Right ventricle myocardium inferior (tissue), 1 donor: ENCODE data around the gene GLRA1. TPM values are rescaled to one million over a fixed set of nuclear protein-coding genes. Genes with fewer than 3 reads are reported as not detected.
"Not testable (repeated sequence)": the region's sequence is repeated elsewhere in the genome, so short reads cannot be mapped to it uniquely, and the experiment has no call there.

Experiments used
- ATAC-seq: fragments of 200-7000 bp; cut with Tn5 transposase; one replicate; pipeline ENCODE4 v1.9.1; 2020; ENCODE audit warnings: mild to moderate bottlenecking, moderate library complexity
- DNase-seq: peaks from one replicate; pipeline ENCODE4 v3.0.0; 2021; ENCODE audit errors: missing footprints
- intact Hi-C: fragments of 100-400 bp; cut with DNase I; formaldehyde crosslinking; loops from one replicate; pipeline ENCODE4 v1.11.0; 2022
- total RNA-seq: library from RNA; stranded (reverse); fragmentation: NEBNext Ultra II Directional; extraction: Animal tissue kit (Norgen Biotek cat#: 25700); gene quantifications from one replicate; pipeline ENCODE4 v1.2.1, GENCODE V29; 2021
- donor health status: DM: no; HTN: yes; CAD: no; lungs with severe emphysema.

Gene GLRA1
- total RNA-seq, 1 donor from 2014 or later: not detected

GRCh38 chr5:151855701-151856100 lies 69.0 kb downstream of the GLRA1 start:
- no peak for ATAC-seq
- intact Hi-C loops: no loop called here
- no peak for DNase-seq

DNA sequence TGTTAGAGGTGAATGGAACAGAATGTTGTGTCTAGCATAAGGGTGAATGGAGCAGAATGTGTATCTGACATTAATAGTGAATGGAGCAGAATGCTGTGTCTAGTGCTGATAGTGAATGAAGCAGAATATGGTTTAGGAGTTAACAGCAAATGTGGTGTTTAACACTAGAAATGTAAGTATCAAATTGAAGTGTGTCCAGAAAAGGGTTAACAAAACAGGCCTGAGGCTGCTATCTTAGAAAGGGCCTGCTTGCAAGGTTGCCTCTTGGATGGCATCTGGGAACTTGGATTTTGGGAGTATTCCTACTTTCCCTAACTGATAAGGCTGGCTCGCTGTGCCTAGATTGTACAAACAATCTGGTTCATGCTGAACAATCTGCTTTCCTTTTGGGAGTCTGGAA lies 76.8 kb downstream of the GLRA1 start:
- no peak for ATAC-seq
- intact Hi-C loops: no loop called here
- DNase-seq: no peak

GRCh38 chr5:151846765-151847164 lies 77.9 kb downstream of the GLRA1 start:
- intact Hi-C loops: no loop called here
- ATAC-seq: no peak
- no peak for DNase-seq

- DNase-seq, ATAC-seq, intact Hi-C loops: not testable (repeated sequence)
These were observed 91.8 kb downstream of the GLRA1 start for GRCh38 chr5:151832843-151833242.

- DNase-seq (no peak), ATAC-seq (no peak)
- intact Hi-C loops: loop anchor here (5.0 kb wide), 1 partner anchor 683 kb away; no protein-coding TSS in a partner anchor
These were observed 95.3 kb downstream of the GLRA1 start for GRCh38 chr5:151829370-151829769.

GRCh38 chr5:151825445-151825844 lies 99.2 kb downstream of the GLRA1 start:
- ATAC-seq: peak; percentile 92

DNA sequence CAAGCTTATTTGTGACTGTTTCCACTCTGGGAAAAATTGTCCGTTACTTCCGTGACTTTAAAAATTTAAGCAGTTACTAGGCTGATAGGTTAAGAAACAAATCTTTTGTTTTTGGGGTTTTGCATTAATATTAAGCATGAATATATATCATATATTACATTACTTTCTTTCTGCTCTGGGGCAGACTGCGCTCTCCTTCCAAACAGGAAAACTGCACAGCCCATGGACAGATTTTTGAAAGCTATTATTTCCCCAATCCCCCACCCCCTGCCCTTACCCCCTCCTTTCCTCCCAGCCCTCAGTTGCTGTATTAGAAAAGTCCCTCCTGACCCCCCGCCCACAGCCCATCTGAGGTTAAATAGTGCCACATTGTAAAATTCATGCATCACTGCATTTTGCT lies 102.5 kb downstream of the GLRA1 start:
- no peak for DNase-seq
- no peak for ATAC-seq
- intact Hi-C loops: loop anchor here (2.0 to 5.0 kb wide), 2 partner anchors 455 to 530 kb away; no protein-coding TSS in a partner anchor

More at GRCh38 chr5:151825445-151825844, 99.2 kb downstream of the GLRA1 start:
- DNase-seq: no peak
- intact Hi-C loops: loop anchor here (2.0 to 5.0 kb wide), 3 partner anchors 317 to 687 kb away; no protein-coding TSS in a partner anchor

DNA sequence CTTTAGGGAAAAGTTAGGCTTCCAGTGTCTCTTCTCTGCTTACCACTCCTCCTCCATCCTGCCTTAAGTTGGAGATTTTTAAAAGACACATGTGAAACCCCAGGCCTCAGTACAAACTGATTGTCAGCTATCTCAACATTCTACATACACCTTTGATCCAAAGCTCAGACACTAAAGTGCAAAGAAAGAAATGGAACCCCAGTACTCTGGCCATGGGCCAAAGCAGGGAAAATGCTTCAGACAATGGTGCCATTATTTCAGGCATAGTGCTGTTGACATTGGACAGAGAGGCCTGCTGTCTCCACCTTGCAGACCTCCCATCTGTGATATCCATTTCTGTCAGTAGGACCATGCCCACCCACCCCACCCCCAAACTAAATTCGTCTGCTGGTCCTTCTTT lies 103.7 kb downstream of the GLRA1 start:
- intact Hi-C loops: loop anchor here (5.0 kb wide), 1 partner anchor 531 kb away; no protein-coding TSS in a partner anchor
- ATAC-seq (no peak), DNase-seq (no peak)

GRCh38 chr5:151820271-151820670 lies 104.4 kb downstream of the GLRA1 start:
- ATAC-seq: no peak
- DNase-seq: no peak
- intact Hi-C loops: loop anchor here (5.0 kb wide), 1 partner anchor 532 kb away; no protein-coding TSS in a partner anchor

- ATAC-seq (peak; percentile 27), DNase-seq (no peak)
- intact Hi-C loops: loop anchor here (5.0 kb wide), 1 partner anchor 532 kb away; no protein-coding TSS in a partner anchor
These were observed 104.8 kb downstream of the GLRA1 start for GRCh38 chr5:151819830-151820229.

- intact Hi-C loops: no loop called here
- DNase-seq (no peak), ATAC-seq (no peak)
These were observed 109.6 kb downstream of the GLRA1 start for GRCh38 chr5:151815051-151815450.

GRCh38 chr5:151812757-151813309 lies 111.8 kb downstream of the GLRA1 start:
- DNase-seq: no peak
- intact Hi-C loops: no loop called here
- peak; percentile 75 for ATAC-seq

DNA sequence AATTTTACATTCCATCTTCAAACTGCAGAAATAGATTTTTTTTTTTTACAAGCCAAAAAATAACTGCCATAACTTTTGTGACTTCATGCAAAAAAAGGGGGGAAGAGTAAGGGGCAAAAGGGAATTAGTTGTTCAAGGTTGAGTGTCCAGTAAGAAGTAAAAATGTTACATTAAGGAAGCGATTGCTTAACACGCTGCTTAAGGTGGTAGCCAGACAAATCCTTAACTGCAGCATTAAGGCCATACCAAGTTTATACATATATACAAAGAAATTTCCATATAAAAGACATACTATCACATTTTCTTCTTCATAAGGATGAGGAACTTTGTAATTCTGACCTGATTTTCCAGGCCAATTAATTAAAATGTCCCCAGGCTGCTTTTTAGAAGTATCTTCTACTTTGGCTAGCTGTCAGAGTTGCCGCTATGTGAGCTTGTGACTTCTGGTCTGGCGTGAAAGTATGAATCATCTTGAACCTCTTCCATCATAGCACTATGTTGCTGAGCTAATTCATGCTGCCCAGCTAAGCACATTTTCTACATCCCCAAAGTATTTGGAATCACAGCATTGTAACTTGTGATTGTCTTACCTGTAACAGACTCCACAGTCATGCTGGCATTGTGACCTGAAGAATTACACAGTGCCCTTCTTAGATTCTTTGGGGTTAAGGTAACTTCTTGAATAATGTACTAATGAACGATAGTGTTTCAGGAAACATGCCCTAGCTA lies 112.9 kb downstream of the GLRA1 start:
- intact Hi-C loops: no loop called here
- ATAC-seq (peak; percentile 89), DNase-seq (no peak)

DNA sequence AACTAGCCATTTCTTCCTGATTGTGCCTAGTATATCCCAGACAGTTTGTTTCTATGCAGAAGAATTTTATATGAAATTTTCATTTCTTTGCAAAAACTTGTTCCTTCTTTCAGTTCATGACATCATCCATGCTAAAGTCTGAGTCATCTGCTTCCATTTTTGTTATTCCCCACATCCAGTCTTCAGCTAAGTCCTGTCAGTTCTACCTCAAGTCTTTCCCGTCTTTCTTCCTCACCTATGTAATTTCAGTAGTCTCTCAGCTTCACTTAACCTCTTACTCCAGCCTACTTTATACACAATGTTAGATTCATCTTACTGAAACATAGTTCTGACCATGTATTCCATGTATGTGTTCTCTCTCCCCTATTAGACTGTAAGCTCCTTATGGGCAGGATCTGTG lies 113.8 kb downstream of the GLRA1 start:
- intact Hi-C loops: no loop called here
- ATAC-seq: no peak
- DNase-seq: no peak

- DNase-seq (no peak), ATAC-seq (no peak)
- intact Hi-C loops: no loop called here
These were observed 114.2 kb downstream of the GLRA1 start for GRCh38 chr5:151810449-151810848.

DNA sequence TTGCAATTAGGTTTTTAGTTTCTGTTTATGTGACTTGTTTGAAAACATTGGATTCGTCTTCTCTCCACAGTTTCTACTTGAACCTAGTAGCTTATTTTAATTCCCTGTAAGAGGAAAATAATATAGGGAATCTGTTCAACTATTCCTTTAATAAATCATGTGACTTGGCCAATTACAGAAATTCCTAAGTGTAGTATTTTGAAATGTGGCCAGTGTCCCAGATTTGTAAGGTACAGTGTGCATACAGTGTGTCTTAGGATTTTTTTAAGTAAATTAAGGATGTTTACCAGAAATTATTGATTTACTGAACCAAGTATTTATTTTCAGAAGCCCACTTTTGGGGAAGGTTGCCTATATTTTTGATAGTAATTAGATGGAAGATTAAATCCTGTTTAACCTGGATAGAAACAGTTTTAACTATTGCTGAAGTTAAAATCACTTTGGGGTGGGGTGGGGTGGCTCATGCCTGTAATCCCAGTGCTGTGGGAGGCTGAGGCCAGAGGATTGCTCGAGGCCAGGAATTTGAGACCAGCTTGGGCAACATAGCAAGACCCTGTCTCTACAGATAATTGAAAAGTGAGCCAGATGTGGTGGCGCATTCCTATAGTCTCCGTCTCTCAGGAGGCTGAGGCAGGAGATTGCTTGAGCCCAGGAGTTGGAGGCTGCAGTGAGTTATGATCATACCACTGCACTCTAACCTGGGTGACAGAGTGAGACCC lies 116.0 kb downstream of the GLRA1 start:
- DNase-seq (no peak), ATAC-seq (no peak)
- intact Hi-C loops: no loop called here

GRCh38 chr5:151805414-151806223 lies 119.0 kb downstream of the GLRA1 start:
- intact Hi-C loops: no loop called here
- peak; percentile 92 for ATAC-seq

DNA sequence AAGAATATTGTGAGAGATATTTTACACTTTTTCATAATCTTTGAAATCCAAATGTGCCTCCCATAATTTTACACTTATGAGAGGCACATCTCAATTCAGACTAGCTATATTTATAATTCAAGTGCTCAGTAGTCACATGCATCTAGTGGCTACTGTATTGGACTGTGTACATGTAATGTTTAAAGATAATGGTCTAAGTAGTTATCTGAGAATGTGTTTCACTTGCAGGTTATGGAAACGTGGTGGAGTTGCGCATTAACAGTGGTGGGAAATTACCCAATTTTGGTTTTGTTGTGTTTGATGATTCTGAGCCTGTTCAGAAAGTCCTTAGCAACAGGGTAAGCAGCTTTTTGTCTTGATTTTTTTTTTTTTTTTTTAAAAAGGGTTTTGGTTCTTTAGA lies 124.1 kb downstream of the GLRA1 start:
- no peak for DNase-seq
- ATAC-seq: no peak
- intact Hi-C loops: no loop called here

More at GRCh38 chr5:151805414-151806223, 119.0 kb downstream of the GLRA1 start:
- DNase-seq: no peak

- ATAC-seq (no peak), DNase-seq (no peak)
- intact Hi-C loops: no loop called here
These were observed 125.2 kb downstream of the GLRA1 start for GRCh38 chr5:151799407-151799806.
